ENCODE results near the gene SPEF1.

The SPEF1 gene

GRCh38 chr20:3764659-3765058 is 16.6 kb downstream of the SPEF1 start:
- no peak for DNase-seq

GRCh38 chr20:3763671-3764601 is 17.3 kb downstream of the SPEF1 start:
- no peak for DNase-seq

- DNase-seq, result no peak
These were observed 20.4 kb downstream of the SPEF1 start for GRCh38 chr20:3760655-3761348.

DNA sequence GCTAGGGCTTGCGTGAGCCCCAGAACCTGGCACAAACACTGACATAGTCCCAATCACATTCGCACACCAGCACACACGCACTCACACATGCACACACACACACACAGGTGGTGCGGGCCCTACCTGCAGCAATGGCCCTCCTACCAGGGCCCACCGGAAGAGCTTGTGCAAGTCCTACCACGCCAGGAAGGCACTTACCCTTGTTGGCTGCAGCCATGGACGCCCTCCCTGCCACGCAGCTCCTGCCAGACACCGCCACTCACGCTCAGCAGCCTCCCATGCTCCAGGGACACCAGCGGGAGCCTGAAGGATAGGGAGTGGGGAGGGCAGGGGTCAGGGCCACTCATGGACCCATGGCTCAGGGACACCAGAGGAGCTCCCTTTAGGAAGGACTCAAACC is 21.4 kb downstream of the SPEF1 start:
- DNase-seq, result no peak

GRCh38 chr20:3759316-3759823 is 21.9 kb downstream of the SPEF1 start:
- DNase-seq, result no peak

DNA sequence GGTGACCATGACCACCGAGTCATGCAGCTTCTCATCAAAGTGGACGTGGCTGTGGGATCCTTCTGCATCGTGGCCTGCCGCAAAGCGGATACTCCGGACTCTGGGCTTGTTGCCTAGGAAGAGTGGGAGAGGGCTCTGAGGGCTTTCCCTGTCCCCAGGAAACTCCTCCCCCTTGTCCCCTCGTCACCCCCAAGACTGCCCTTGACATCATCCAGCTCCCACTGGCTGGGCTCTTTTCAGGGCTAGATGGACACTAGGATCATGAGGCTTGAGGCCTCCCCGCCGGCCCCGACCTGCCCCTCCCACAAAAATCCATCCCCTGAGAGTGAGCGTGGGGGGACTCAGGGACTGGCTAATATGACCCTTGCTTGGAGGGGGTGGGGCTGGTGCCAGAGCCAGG is 22.7 kb downstream of the SPEF1 start:
- no peak for DNase-seq

DNA sequence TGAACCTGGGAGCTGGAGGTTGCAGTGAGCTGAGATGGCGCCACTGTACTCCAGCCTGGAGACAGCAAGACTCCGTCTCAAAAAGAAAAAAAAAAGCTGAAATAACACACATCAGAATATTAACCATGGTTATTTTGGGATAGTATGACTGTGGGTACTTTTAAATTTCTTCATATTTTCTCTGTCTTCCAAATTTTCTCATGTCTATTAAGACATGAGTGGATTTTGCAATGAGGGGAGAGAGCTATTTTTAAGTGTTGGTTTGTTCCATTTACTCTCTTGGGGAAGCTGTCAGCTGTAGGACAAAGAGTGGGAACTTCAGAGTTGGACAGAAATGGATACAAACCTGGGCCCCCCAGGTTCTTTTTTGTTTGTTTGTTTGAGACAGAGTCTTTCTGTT is 24.0 kb downstream of the SPEF1 start:
- no peak for DNase-seq

GRCh38 chr20:3755814-3756480 is 25.3 kb downstream of the SPEF1 start:
- no peak for DNase-seq

- DNase-seq, result no peak
These were observed 26.0 kb downstream of the SPEF1 start for GRCh38 chr20:3755269-3755668.

DNA sequence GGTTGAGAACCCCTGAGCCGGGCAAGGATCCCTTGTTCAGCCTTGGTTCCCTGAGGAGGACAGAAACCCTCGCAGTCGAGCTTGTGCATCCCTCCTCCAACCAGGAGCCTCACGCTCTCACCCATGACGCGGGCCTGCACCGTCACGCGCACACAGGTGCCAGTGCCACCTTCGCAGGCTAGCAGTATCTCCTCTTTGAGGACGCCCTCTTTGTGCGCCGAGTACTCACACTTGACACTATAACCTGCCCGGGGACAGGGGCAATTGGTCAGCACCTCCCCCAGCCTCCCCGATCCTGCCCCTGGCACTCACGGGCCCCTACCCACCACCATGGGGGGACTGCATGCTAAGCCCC is 27.0 kb downstream of the SPEF1 start:
- DNase-seq, result no peak

DNA sequence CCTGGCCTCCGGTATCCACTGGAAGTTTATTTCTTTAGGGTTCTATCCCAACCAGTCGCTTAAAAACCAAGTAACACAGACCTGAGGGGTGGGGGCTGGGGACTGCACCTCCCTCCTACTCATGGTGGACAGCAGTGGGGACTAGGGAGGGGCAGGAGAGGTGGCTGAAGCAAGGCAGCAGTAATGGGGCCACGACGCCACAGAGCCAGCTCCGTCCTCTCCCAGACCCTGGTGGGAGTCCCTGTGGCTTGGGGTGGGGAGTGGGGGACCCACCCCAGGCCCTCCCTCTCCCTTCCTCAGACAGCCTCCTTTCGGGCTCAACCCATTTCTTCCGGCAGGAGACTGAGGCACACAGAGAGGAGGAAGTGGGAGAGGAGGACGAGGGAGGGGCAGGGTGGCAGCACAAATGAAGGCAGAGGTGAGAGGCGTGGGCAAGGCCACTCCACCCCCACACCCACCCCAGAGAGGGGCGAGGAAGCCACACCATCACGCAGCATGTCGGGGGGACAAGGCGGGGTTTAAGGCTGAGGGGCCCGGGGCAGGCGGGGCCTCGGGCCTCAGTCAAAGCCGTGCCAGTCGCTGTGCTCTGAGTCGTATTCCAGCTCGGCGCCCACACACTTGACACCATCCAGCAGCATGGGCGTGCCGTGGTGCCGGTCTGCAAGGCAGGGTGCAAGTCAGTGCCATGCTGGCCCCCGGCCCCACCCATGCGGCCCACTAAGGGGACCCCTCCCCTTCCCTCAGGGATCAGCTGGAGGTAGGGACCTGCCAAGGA is 27.6 kb downstream of the SPEF1 start:
- DNase-seq, result no peak

DNA sequence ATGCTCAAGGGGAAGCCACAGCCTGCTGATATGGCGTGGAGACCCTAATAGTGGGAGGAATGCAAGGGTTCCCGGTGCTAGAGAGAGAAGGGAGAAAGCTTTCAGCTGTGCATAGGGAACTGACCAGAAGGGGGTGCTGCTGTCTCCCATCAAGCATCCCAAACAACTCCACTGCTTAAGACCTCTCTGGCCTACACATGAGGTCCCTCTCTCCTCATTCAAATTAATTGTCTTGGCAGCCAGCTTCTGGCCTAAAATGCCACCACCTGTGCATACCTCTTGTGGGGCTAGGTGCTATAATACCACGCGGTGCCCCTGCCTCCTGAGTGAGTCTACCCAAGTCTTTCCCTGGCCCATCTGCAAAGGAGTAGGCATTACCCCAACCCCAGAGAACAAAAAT is 28.1 kb downstream of the SPEF1 start:
- peak; percentile 61 for DNase-seq

DNA sequence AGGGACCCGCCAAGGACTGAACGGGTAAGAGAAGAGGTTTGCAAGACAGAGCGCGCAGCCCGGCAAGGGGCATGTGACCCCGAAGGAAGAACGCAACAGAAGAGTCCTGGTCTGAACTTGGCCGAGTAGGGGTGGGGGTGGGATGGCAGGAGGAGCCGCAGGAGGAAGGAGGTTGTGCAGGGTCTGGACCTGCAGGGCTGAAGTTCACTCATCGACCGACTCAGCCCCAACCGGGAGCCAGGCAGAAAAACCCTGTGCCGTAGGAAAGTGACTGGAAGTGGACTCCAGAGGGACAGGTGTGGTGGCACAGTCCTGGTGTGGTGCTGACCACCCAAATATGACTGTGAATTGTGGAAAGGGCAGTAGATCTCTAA is 28.9 kb downstream of the SPEF1 start:
- DNase-seq, result no peak

DNA sequence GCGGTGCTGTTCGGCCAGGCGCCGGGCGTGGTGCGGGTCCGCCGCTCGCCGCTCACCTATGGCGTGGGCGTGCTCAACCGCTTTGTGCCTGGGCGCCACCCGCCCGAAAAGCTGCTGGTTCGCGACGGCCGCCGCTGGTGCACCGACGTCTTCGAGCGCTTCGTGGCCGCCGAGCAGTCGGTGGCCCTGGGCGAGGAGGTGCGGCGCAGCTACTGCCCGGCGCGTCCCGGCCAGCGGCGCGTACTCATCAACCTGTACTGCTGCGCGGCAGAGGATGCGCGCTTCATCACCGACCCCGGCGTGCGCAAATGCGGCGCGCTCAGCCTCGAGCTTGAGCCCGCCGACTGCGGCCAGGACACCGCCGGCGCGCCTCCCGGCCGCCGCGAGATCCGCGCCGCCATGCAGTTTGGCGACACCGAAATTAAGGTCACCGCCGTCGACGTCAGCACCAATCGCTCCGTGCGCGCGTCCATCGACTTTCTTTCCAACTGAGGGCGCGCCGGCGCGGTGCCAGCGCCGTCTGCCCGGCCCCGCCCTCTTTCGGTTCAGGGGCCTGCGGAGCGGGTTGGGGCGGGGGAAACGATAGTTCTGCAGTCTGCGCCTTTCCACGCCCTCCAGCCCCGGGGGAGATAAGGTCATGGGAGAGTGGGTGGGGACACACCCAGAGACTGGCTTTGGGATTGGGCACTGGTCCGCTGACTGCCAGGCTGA is 29.4 kb downstream of the SPEF1 start:
- peak; percentile 85 for DNase-seq

GRCh38 chr20:3751305-3751674 is 30.0 kb downstream of the SPEF1 start:
- DNase-seq, result no peak

DNA sequence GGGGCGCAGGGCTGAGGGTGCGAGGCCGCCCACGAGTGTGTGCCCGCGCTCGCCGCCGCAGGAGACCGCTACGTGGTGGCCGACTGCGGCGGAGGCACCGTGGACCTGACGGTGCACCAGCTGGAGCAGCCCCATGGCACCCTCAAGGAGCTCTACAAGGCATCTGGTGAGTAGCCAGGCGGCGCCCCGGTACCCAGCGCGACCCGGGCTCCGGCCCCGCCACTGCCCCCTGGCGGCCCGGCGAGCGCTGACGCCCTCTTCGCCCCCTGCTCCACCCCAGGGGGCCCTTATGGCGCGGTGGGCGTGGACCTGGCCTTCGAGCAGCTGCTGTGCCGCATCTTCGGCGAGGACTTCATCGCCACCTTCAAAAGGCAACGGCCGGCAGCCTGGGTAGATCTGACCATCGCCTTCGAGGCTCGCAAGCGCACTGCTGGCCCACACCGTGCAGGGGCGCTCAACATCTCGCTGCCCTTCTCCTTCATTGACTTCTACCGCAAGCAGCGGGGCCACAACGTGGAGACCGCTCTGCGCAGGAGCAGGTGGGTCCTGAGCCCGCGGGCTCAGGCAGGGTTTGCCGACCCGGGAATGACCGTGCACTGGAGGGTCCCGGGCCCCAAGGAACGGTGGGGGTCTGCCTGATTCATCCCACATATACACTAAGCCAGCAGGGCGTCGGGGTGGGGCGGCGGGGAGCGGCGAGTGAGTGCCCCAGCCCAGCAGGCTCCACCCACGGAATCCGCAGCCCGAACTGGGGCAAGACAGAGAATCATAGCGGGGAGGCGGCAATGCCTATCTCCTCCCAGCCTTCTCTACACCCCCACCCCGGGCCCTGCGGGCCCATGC is 31.3 kb downstream of the SPEF1 start:
- peak; percentile 51 for DNase-seq

DNA sequence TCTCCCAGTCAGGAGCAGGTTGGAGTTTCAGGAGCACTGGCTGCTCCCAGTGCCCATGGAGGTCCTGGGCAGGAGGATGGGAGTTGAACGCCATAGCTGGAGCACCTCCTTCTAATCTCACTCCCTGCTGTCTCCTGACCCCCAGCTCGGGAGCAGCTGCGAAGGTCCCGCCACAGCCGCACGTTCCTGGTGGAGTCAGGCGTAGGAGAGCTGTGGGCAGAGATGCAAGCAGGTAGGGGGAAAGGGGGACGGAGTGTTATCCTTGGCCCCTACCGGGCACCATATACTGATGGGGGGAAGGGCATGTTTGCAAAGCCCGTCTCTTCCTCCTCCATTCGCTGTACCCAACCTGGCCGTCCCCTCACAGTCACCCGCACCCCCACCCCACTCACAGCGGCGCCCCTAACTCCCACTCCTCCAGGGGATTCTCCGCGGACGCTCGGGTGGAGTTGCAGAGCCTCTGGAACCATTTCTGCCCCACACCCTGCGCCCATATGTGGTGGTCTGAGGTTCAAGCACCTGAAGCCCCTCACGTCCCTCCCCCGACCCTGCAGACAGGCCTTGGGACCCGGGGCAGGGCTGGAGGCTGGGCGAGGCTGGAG is 32.1 kb downstream of the SPEF1 start:
- no peak for DNase-seq

DNA sequence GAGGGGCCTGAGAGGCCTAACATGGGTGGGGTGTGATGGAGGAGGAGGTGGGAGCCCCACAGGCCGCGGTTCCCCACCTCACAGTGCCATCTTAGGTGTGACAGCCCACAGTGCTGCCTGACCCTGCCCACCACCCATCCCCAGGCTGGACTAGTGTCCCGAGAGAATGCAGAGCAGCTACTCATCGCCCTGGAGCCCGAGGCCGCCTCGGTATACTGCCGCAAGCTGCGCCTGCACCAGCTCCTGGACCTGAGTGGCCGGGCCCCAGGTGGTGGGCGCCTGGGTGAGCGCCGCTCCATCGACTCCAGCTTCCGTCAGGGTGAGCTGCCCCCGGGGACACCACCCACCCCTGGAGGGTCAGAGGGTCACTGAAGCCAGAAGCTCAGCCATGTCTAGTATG is 33.2 kb downstream of the SPEF1 start:
- DNase-seq, result no peak

DNA sequence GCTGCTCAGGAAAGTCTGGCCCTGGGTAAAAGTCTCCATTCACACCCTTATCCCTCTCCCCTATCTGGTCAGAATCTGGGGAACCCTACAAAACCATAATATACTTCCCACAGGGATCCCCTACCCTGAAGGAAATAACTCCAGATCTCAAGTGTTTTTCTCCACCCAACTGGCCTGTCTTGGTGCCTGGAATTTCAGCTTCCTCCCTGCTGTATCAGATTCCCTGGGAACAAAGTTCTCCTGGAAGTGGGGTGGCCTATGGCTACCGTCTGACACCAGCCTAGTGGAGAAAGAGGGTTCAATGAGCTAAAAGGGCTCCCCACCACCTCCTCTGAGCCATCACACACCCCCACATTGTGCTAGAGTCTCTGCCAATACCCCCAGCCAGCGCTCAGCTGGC is 33.8 kb downstream of the SPEF1 start:
- no peak for DNase-seq

DNA sequence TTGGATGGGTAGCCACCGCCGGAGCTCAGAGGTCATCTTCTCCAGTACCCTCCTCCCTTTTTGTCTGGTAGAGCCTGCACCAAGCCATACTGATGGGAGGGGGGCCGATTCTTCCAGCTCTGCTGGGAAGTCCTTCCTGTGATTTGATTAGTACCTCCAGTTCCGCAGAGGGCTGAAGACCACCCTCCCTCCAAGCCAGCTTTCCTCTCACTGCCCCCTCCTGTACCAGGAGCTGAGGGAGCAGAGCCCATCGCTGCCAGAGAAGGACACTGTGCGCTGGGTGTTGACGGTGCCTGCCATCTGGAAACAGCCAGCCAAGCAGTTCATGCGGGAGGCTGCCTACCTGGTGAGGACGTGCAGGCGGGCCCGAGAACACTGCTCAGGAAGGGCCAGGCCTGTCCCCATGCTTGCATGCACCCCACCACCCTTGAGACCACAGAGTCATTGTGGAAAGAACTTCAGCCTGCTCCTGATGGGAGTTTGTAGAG is 35.5 kb downstream of the SPEF1 start:
- no peak for DNase-seq

All from DMS79 treated with DMSO at 0.1 percent for 48 hours (cell line).